GM13977 (cell line): ENCODE data around the gene INHA.

Experiments
- DNase-seq: peaks from one replicate; pipeline ENCODE4 v3.0.0; 2012; ENCODE audit warnings: low spot score
- CTCF ChIP-seq: IDR thresholded peaks from 2 replicates; pipeline ENCODE4 v1.5.1; 2012; ENCODE audit warnings: mild to moderate bottlenecking, control low read depth; ENCODE audit not compliant: insufficient read depth; ENCODE audit errors: extremely low read depth, missing control alignments
- in situ Hi-C: fragments of 300-500 bp; cut with MboI; formaldehyde crosslinking; loops from one replicate; pipeline ENCODE4 v1.12.0; 2022; ENCODE audit warnings: low sequenced_read_pairs, low pct_unique_long_range_greater_than_20kb, mixed read lengths, inconsistent platforms; ENCODE audit not compliant: unreplicated experiment

Gene INHA

GRCh38 chr2:219551441-219552381, 20.4 kb upstream of the INHA start:
- no peak for TF ChIP-seq CTCF
- no peak for DNase-seq
- in situ Hi-C loops, result no loop called here

- DNase-seq, result peak; percentile 97
- TF ChIP-seq CTCF, result no peak
- in situ Hi-C loops, result no loop called here
Measured at GRCh38 chr2:219552382-219553167, 19.5 kb upstream of the INHA start.

- TF ChIP-seq CTCF, result no peak
- DNase-seq, result no peak
- in situ Hi-C loops, result no loop called here
Measured at GRCh38 chr2:219553168-219553417, 19.0 kb upstream of the INHA start.

GRCh38 chr2:219553463-219553963, 18.6 kb upstream of the INHA start:
- in situ Hi-C loops, result no loop called here
- TF ChIP-seq CTCF, result no peak
- DNase-seq, result no peak

- in situ Hi-C loops, result no loop called here
- no peak for DNase-seq
- no peak for TF ChIP-seq CTCF
Measured at GRCh38 chr2:219554350-219554749, 17.8 kb upstream of the INHA start.

- DNase-seq, result no peak
- no peak for TF ChIP-seq CTCF
- in situ Hi-C loops, result no loop called here
Measured at GRCh38 chr2:219555956-219556355, 16.2 kb upstream of the INHA start.
